ENCODE measurements around the gene ANKRD28.
"Not testable (repeated sequence)": the region's sequence is repeated elsewhere in the genome, so short reads cannot be mapped to it uniquely, and the experiment has no call there.

GRCh38 chr3:15774931-15775560, 22.7 kb downstream of the ANKRD28 start:
- not testable (repeated sequence) for TF ChIP-seq POLR2AphosphoS5 (IDR thresholded peaks at IDR 0.05; ENCODE audit: low read depth, low read length); CTCF (IDR thresholded peaks at IDR 0.05; ENCODE audit: control extremely low read depth in 1 of 3, insufficient read depth in 1 of 3, low read depth in 1 of 3, low read length in 3 of 3); EZH2 (IDR thresholded peaks at IDR 0.05; ENCODE audit: low read depth, low read length, severe bottlenecking); CHD2 (IDR thresholded peaks at IDR 0.05; ENCODE audit: low read length); TBP (IDR thresholded peaks at IDR 0.05; ENCODE audit: low read depth, low read length); SP1 (IDR thresholded peaks at IDR 0.05; ENCODE audit: low read depth, low read length); JUND (IDR thresholded peaks at IDR 0.05; ENCODE audit: low read length); BACH1 (IDR thresholded peaks at IDR 0.05; ENCODE audit: low read length)
